ENCODE measurements around the gene ST3GAL2.

GRCh38 chr16:70430667-70431536, 8.0 kb downstream of the ST3GAL2 start:
- TF ChIP-seq CTCF (IDR thresholded peaks at IDR 0.05; ENCODE audit: low read depth, low read length) (no peak), MAX (IDR thresholded peaks at IDR 0.05; ENCODE audit: low read depth, low read length) (0 out of 2 replicates have a peak, but pooled peaks have one; percentile 7), POLR2A (IDR thresholded peaks at IDR 0.05; ENCODE audit: extremely low read depth, insufficient read length) (peak; percentile 27), MYC (IDR thresholded peaks at IDR 0.05; ENCODE audit: low read depth, low read length) (peak; percentile 34; the same call in 1 of the 2 replicates)

Data from NB4 (cell line).